Ureter (tissue), 1 donor: ENCODE data around the gene KHDRBS2. TPM values are rescaled to one million over a fixed set of nuclear protein-coding genes. Genes with fewer than 3 reads are reported as not detected.

Source experiments
- DNase-seq: peaks from one replicate; pipeline ENCODE4 v3.0.0-alpha.2; 2020; ENCODE audit warnings: low spot score
- total RNA-seq: library from RNA; stranded (reverse); gene quantifications from one replicate; pipeline ENCODE4 v1.2.4, GENCODE V29; 2023
- donor health status: DM: yes; HTN: yes; CAD: no.

KHDRBS2 gene
- total RNA-seq: 0.89 TPM

GRCh38 chr6:62285612-62286469 lies at the start of gene KHDRBS2:
Gene KHDRBS2, minus strand, starts transcription at chr6:62286225.
- DNase-seq: peak; percentile 75

GRCh38 chr6:62328607-62329006 lies 42.6 kb upstream of the KHDRBS2 start:
- DNase-seq: no peak

GRCh38 chr6:62324834-62325233 lies 38.8 kb upstream of the KHDRBS2 start:
- no peak for DNase-seq

- no peak for DNase-seq
Observed at GRCh38 chr6:62323818-62324431, 37.9 kb upstream of the KHDRBS2 start.

- DNase-seq: no peak
Observed at GRCh38 chr6:62298745-62299392, 12.8 kb upstream of the KHDRBS2 start.

GRCh38 chr6:62296541-62296940 lies 10.5 kb upstream of the KHDRBS2 start:
- no peak for DNase-seq

- no peak for DNase-seq
Observed at GRCh38 chr6:62288974-62289373, 2.9 kb upstream of the KHDRBS2 start.

GRCh38 chr6:62288562-62288961 lies 2.5 kb upstream of the KHDRBS2 start:
- DNase-seq: no peak

- DNase-seq: no peak
Observed at GRCh38 chr6:62286470-62286843, 432 bp upstream of the KHDRBS2 start.

GRCh38 chr6:62284725-62285124 lies 1.3 kb downstream of the KHDRBS2 start:
- no peak for DNase-seq

- no peak for DNase-seq
Observed at GRCh38 chr6:62283796-62284411, 2.1 kb downstream of the KHDRBS2 start.

GRCh38 chr6:62283365-62283764 lies 2.7 kb downstream of the KHDRBS2 start:
- DNase-seq: no peak

- DNase-seq: no peak
Observed at GRCh38 chr6:62280099-62280498, 5.9 kb downstream of the KHDRBS2 start.

GRCh38 chr6:62272114-62272513 lies 13.9 kb downstream of the KHDRBS2 start:
- no peak for DNase-seq

- DNase-seq: no peak
Observed at GRCh38 chr6:62265906-62266525, 20.0 kb downstream of the KHDRBS2 start.

- DNase-seq: no peak
Observed at GRCh38 chr6:62262283-62262682, 23.7 kb downstream of the KHDRBS2 start.

- no peak for DNase-seq
Observed at GRCh38 chr6:62246087-62246486, 39.9 kb downstream of the KHDRBS2 start.

GRCh38 chr6:62236784-62237183 lies 49.2 kb downstream of the KHDRBS2 start:
- DNase-seq: no peak

- DNase-seq: no peak
Observed at GRCh38 chr6:62229231-62229630, 56.8 kb downstream of the KHDRBS2 start.

GRCh38 chr6:62217866-62218265 lies 68.2 kb downstream of the KHDRBS2 start:
- no peak for DNase-seq

- no peak for DNase-seq
Observed at GRCh38 chr6:62202078-62202477, 83.9 kb downstream of the KHDRBS2 start.

- no peak for DNase-seq
Observed at GRCh38 chr6:62192593-62192992, 93.4 kb downstream of the KHDRBS2 start.
